Mammary epithelial cell (primary cell): ENCODE results near the gene SLC34A1.

ENCODE experiments used
- CTCF ChIP-seq, 2 donors: IDR thresholded peaks in 1 of 2; conservative IDR thresholded peaks in 1 of 2; 2 replicates each; pipeline ENCODE4 v1.5.1; 2011 to 2012; ENCODE audit warnings: inconsistent platforms in 2 of 2, low read length in 2 of 2, mild to moderate bottlenecking in 2 of 2, control low read depth in 1 of 2, low read depth in 1 of 2; ENCODE audit not compliant: insufficient read depth in 1 of 2; ENCODE audit errors: extremely low read depth in 1 of 2
- EZH2 ChIP-seq: IDR thresholded peaks from 2 replicates; pipeline ENCODE4 v1.6.1; 2012; ENCODE audit warnings: low read length, inconsistent platforms, borderline replicate concordance

- no peak for TF ChIP-seq CTCF (conservative IDR thresholded peaks at IDR 0.05 in 1 of 2, IDR thresholded peaks at IDR 0.05 in 1 of 2; ENCODE audit: extremely low read depth in 1 of 2, insufficient read depth in 1 of 2, low read depth in 1 of 2, low read length in 2 of 2)
- TF ChIP-seq EZH2, result no peak
These were observed 1.1 kb upstream of the SLC34A1 start for GRCh38 chr5:177383181-177383580.
